GM18499 (cell line): ENCODE results near the gene PPP2R2C.

ENCODE experiments used
- ATAC-seq: cut with Tn5 transposase; IDR thresholded peaks from one replicate; pipeline ENCODE4 v1.9.1; 2021; ENCODE audit warnings: moderate number of reproducible peaks; ENCODE audit not compliant: insufficient read depth, unreplicated experiment

Gene PPP2R2C

GRCh38 chr4:6430927-6431326 lies 41.5 kb downstream of the PPP2R2C start:
- no peak for ATAC-seq

GRCh38 chr4:6427439-6428090 lies 44.8 kb downstream of the PPP2R2C start:
- ATAC-seq, result no peak

GRCh38 chr4:6426571-6427438 lies 45.6 kb downstream of the PPP2R2C start:
- no peak for ATAC-seq

- ATAC-seq, result no peak
Observed at GRCh38 chr4:6425911-6426310, 46.5 kb downstream of the PPP2R2C start.

- ATAC-seq, result no peak
Observed at GRCh38 chr4:6425336-6425735, 47.1 kb downstream of the PPP2R2C start.

GRCh38 chr4:6424425-6424824 lies 48.0 kb downstream of the PPP2R2C start:
- ATAC-seq, result no peak

- peak; percentile 94 for ATAC-seq
Observed at GRCh38 chr4:6423575-6423974, 48.8 kb downstream of the PPP2R2C start.

GRCh38 chr4:6422866-6423265 lies 49.5 kb downstream of the PPP2R2C start:
- no peak for ATAC-seq

- ATAC-seq, result no peak
Observed at GRCh38 chr4:6422105-6422504, 50.3 kb downstream of the PPP2R2C start.

GRCh38 chr4:6421397-6421796 lies 51.0 kb downstream of the PPP2R2C start:
- ATAC-seq, result no peak

GRCh38 chr4:6420972-6421371 lies 51.4 kb downstream of the PPP2R2C start:
- no peak for ATAC-seq

- no peak for ATAC-seq
Observed at GRCh38 chr4:6420036-6420435, 52.4 kb downstream of the PPP2R2C start.

GRCh38 chr4:6419452-6420028 lies 52.9 kb downstream of the PPP2R2C start:
- no peak for ATAC-seq

GRCh38 chr4:6418193-6418755 lies 54.1 kb downstream of the PPP2R2C start:
- no peak for ATAC-seq

GRCh38 chr4:6417516-6418050 lies 54.8 kb downstream of the PPP2R2C start:
- no peak for ATAC-seq

GRCh38 chr4:6416518-6417286 lies 55.7 kb downstream of the PPP2R2C start:
- ATAC-seq, result no peak

GRCh38 chr4:6415031-6415705 lies 57.2 kb downstream of the PPP2R2C start:
- no peak for ATAC-seq

GRCh38 chr4:6414578-6414977 lies 57.8 kb downstream of the PPP2R2C start:
- no peak for ATAC-seq

- ATAC-seq, result no peak
Observed at GRCh38 chr4:6410664-6411063, 61.8 kb downstream of the PPP2R2C start.

GRCh38 chr4:6410068-6410467 lies 62.3 kb downstream of the PPP2R2C start:
- no peak for ATAC-seq
